Mucosa of rectum (tissue), 2 donors: ENCODE results near the gene IRGQ.
A peak's percentile ranks its signal among the peaks of the same experiment; 100 is the strongest.

Experiments
- H3K27ac ChIP-seq, 2 donors: one replicate each; pipeline ENCODE4 v1.7.0; 2013; ENCODE audit warnings: inconsistent platforms in 2 of 2, low read depth in 2 of 2, low read length in 2 of 2
- H3K27me3 ChIP-seq, 2 donors: one replicate each; pipeline ENCODE4 v1.7.0; 2013; ENCODE audit warnings: low read length in 2 of 2; ENCODE audit not compliant: control insufficient read depth in 2 of 2, insufficient read depth in 2 of 2
- H3K36me3 ChIP-seq, 2 donors: one replicate each; pipeline ENCODE4 v1.7.0; 2013; ENCODE audit warnings: low read length in 2 of 2; ENCODE audit not compliant: control insufficient read depth in 2 of 2, insufficient read depth in 2 of 2
- H3K4me1 ChIP-seq, 2 donors: one replicate each; pipeline ENCODE4 v1.7.0; 2013; ENCODE audit warnings: low read length in 2 of 2, mild to moderate bottlenecking in 1 of 2; ENCODE audit not compliant: control insufficient read depth in 2 of 2, insufficient read depth in 2 of 2
- H3K4me3 ChIP-seq, 2 donors: one replicate each; pipeline ENCODE4 v1.7.0; 2013; ENCODE audit warnings: low read length in 2 of 2
- H3K9ac ChIP-seq, 2 donors: one replicate each; pipeline ENCODE4 v1.7.0; 2013; ENCODE audit warnings: low read length in 2 of 2, low read depth in 1 of 2, mild to moderate bottlenecking in 1 of 2
- H3K9me3 ChIP-seq, 2 donors: one replicate each; pipeline ENCODE4 v1.7.0; 2013; ENCODE audit warnings: low read length in 2 of 2; ENCODE audit not compliant: control insufficient read depth in 2 of 2
- donor health status: healthy.
- donor health status: Normal muscosa, but diverticular disease.

IRGQ gene

GRCh38 chr19:43624933-43625332 lies 29.0 kb upstream of the IRGQ start:
- Histone ChIP-seq H3K27me3 (no peaks in the 10 kb centered on the region), H3K9me3 (no peaks in the 10 kb centered on the region), H3K4me3 (no peak overlapping the region), H3K36me3 (no peaks in the 10 kb centered on the region), H3K27ac (no peak overlapping the region), H3K9ac (no peak overlapping the region), H3K4me1 (peaks cover 3 to 5% of the 10 kb centered on the region in 2 donors)

- H3K9me3 ChIP-seq, result no peaks in the 10 kb centered on the region
- no peak overlapping the region for H3K9ac ChIP-seq
- no peaks in the 10 kb centered on the region for H3K27me3 ChIP-seq
- no peak overlapping the region for H3K27ac ChIP-seq
- peaks cover 3 to 6% of the 10 kb centered on the region in 2 donors for H3K4me1 ChIP-seq
- no peaks in the 10 kb centered on the region for H3K36me3 ChIP-seq
- no peak overlapping the region for H3K4me3 ChIP-seq
These were observed 28.1 kb upstream of the IRGQ start for GRCh38 chr19:43623889-43624670.

GRCh38 chr19:43622956-43623355 lies 27.0 kb upstream of the IRGQ start:
- Histone ChIP-seq H3K27me3 (no peaks in the 10 kb centered on the region), H3K36me3 (no peaks in the 10 kb centered on the region), H3K4me1 (peaks cover 10 to 12% of the 10 kb centered on the region in 2 donors), H3K9ac (no peak overlapping the region), H3K4me3 (no peak overlapping the region), H3K27ac (no peak overlapping the region), H3K9me3 (no peaks in the 10 kb centered on the region)

GRCh38 chr19:43622070-43622469 lies 26.1 kb upstream of the IRGQ start:
- Histone ChIP-seq H3K4me1 (peaks cover 10 to 12% of the 10 kb centered on the region in 2 donors), H3K9me3 (no peaks in the 10 kb centered on the region), H3K27ac (no peak overlapping the region)

GRCh38 chr19:43620061-43621001 lies 24.4 kb upstream of the IRGQ start:
- Histone ChIP-seq H3K36me3 (no peaks in the 10 kb centered on the region), H3K9me3 (no peaks in the 10 kb centered on the region), H3K27me3 (no peaks in the 10 kb centered on the region), H3K27ac (peak overlapping the region; percentile 86 to 96), H3K9ac (peak overlapping the region; percentile 86 to 87), H3K4me1 (peaks cover 10 to 12% of the 10 kb centered on the region in 2 donors), H3K4me3 (peak overlapping the region; percentile 91 to 94)

More at GRCh38 chr19:43622070-43622469, 26.1 kb upstream of the IRGQ start:
- Histone ChIP-seq H3K36me3 (no peaks in the 10 kb centered on the region), H3K4me3 (no peak overlapping the region), H3K9ac (no peak overlapping the region), H3K27me3 (no peaks in the 10 kb centered on the region)

- Histone ChIP-seq H3K27ac (peak within 1 kb of the TSS; percentile 86 to 96), H3K4me1 (peaks cover 8 to 12% of the 10 kb centered on the region in 2 donors), H3K4me3 (peak within 1 kb of the TSS; percentile 91 to 94), H3K36me3 (no peaks in the 10 kb centered on the region), H3K9me3 (no peaks in the 10 kb centered on the region), H3K9ac (peak within 1 kb of the TSS; percentile 86 to 87), H3K27me3 (no peaks in the 10 kb centered on the region)
These were observed 23.5 kb upstream of the IRGQ start, which contains the start of gene ZNF428 for GRCh38 chr19:43619262-43620060. TSS of gene ZNF428 (minus strand) at chr19:43619629. CDS start at chr19:43614304, 5,325 bp downstream.

- peak overlapping the region; percentile 86 to 96 for H3K27ac ChIP-seq
- peak overlapping the region; percentile 91 to 94 for H3K4me3 ChIP-seq
- peak overlapping the region; percentile 86 to 87 for H3K9ac ChIP-seq
- no peaks in the 10 kb centered on the region for H3K27me3 ChIP-seq
- H3K36me3 ChIP-seq, result peaks cover 0 to 3% of the 10 kb centered on the region in 2 donors
- peaks cover 8 to 12% of the 10 kb centered on the region in 2 donors for H3K4me1 ChIP-seq
- H3K9me3 ChIP-seq, result no peaks in the 10 kb centered on the region
These were observed 23.0 kb upstream of the IRGQ start for GRCh38 chr19:43618921-43619261.

GRCh38 chr19:43616954-43617353 lies 21.0 kb upstream of the IRGQ start:
- peaks cover 0 to 15% of the 10 kb centered on the region in 2 donors for H3K36me3 ChIP-seq
- H3K27me3 ChIP-seq, result no peaks in the 10 kb centered on the region
- no peak overlapping the region for H3K9ac ChIP-seq
- peaks cover 8 to 12% of the 10 kb centered on the region in 2 donors for H3K4me1 ChIP-seq
- H3K9me3 ChIP-seq, result no peaks in the 10 kb centered on the region
- H3K27ac ChIP-seq, result no peak overlapping the region
- no peak overlapping the region for H3K4me3 ChIP-seq

- Histone ChIP-seq H3K9ac (no peak overlapping the region), H3K4me1 (peaks cover 8 to 12% of the 10 kb centered on the region in 2 donors), H3K9me3 (no peaks in the 10 kb centered on the region), H3K36me3 (peaks cover 0 to 15% of the 10 kb centered on the region in 2 donors), H3K27me3 (no peaks in the 10 kb centered on the region), H3K27ac (no peak overlapping the region), H3K4me3 (no peak overlapping the region)
These were observed 20.4 kb upstream of the IRGQ start for GRCh38 chr19:43616306-43616705.
